ENCODE measurements around the gene NBPF3.

DNA sequence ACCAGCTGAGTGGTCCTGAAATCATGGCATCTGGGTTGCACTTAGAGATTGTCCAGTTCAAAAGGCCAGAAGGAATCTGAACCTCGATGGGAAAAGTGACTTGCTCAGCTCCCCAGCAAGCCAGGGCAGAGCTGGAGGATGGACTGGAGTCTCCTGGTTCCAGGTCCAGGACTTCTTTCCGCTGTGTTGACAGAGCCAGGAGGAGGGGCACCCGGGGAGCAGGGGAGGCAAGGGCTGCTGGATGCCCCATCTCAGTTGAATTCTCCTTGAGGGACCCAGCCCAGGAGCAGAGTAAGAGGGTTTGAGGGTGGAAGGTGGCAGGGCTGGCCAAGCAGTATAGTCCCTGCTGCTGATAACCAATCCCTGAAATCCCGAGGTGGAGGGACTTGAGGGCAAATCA is 66.9 kb downstream of the NBPF3 start:
- TF ChIP-seq POLR2AphosphoS5 (IDR thresholded peaks at IDR 0.05) = no peak
- TF ChIP-seq, protein P1, sequence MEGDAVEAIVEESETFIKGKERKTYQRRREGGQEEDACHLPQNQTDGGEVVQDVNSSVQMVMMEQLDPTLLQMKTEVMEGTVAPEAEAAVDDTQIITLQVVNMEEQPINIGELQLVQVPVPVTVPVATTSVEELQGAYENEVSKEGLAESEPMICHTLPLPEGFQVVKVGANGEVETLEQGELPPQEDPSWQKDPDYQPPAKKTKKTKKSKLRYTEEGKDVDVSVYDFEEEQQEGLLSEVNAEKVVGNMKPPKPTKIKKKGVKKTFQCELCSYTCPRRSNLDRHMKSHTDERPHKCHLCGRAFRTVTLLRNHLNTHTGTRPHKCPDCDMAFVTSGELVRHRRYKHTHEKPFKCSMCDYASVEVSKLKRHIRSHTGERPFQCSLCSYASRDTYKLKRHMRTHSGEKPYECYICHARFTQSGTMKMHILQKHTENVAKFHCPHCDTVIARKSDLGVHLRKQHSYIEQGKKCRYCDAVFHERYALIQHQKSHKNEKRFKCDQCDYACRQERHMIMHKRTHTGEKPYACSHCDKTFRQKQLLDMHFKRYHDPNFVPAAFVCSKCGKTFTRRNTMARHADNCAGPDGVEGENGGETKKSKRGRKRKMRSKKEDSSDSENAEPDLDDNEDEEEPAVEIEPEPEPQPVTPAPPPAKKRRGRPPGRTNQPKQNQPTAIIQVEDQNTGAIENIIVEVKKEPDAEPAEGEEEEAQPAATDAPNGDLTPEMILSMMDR (IDR thresholded peaks at IDR 0.05) = no peak
- TF ChIP-seq EP300 (IDR thresholded peaks at IDR 0.05) = no peak

All from gastroesophageal sphincter (tissue), 3 donors.